ENCODE data around the gene MACROH2A1. TPM values are rescaled to one million over a fixed set of nuclear protein-coding genes. Genes with fewer than 3 reads are reported as not detected.

MACROH2A1 gene
- total RNA-seq, 1 donor from 2014 or later = 119 TPM

DNA sequence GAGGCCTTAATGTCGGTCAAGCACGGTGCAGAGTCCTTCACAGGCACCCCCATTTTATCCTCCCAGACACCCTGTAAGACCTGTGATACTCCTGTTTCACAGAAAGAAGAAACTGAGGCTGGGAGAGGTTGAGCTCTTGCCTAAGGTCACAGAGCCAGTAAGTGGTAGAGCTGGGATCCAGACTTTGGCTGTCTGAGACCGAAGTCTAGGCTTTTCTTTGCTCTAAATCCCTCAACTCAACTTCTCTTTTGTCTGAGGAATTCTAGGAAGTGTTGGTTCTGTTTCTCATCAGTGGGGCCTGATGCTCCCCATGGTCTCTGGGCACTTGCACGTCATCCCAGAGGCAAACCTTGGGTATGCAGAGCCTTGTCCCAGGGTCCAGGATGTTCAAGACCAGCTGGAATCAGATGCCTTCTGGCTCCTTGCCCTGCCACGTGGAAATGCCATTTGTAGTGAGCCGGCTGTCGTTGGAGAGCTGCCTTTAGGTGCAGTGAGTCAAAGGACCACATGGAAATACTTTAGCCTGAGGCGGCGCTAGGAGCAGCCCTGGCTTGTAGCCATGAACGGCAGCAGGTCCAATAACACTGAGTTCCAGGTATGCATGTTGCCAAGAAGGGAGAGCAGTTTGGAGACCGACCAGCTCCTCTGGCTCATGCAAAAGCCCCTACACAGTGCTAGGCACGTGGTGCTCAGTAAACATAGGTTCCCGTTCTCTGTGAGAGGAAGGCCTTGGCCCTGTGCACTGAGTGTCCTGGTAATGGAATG, 38.9 kb upstream of the MACROH2A1 start:
- DNase-seq = peak; percentile 71
- intact Hi-C loops (cut with micrococcal nuclease) = no loop called here
- ATAC-seq = peak; percentile 73

GRCh38 chr5:135437422-135437795, 38.4 kb upstream of the MACROH2A1 start:
- DNase-seq (no peak), ATAC-seq (peak; percentile 14)
- intact Hi-C loops (cut with micrococcal nuclease) = no loop called here

- no peak for ATAC-seq
- intact Hi-C loops (cut with micrococcal nuclease) = no loop called here
Observed at GRCh38 chr5:135436951-135437418, 38.0 kb upstream of the MACROH2A1 start.

DNA sequence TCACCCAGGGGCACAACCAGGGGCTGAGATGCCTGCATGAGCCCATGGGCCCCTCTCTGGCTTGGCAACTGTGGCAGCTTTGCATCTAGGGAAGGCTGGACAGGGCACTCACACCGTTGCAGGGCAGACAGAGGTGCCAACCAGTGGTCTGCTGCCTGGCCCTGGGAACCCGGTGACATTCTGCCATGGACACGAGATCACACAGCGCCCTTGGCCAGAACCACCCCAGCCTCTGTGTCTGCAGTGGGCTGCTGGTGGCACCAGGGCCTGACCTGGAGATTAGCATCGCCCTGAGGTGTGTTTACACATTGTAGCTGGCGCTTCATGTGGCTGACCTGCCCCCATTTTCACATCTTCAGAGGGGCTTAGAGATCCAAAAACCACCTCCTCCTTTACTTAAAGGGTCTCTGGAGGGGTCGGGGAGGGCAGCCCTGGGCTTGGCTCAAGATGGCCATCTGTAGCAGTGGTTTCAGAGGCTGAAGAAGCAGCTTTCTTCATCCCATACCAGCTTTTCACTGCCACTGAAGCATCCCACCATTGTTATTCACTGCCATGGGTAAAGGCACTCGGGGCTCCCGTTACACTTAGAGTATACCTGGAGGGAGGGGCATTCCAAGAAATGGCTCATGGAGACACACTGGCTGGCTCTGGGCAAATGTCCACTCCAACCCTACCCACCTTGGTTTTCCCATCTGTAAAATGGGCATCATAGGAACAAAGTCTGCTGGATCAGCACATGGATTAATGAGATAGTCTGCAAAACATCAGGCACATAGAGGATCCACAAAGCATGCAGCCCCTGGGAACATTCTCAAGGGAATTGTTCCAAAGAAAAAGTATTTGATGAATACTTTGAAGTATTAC, 36.7 kb upstream of the MACROH2A1 start:
- intact Hi-C loops (cut with micrococcal nuclease) = no loop called here
- ATAC-seq (no peak), DNase-seq (no peak)

More at GRCh38 chr5:135436951-135437418, 38.0 kb upstream of the MACROH2A1 start:
- DNase-seq = no peak

GRCh38 chr5:135434591-135435466, 35.8 kb upstream of the MACROH2A1 start:
- ATAC-seq (no peak), DNase-seq (no peak)
- intact Hi-C loops (cut with micrococcal nuclease) = no loop called here

DNA sequence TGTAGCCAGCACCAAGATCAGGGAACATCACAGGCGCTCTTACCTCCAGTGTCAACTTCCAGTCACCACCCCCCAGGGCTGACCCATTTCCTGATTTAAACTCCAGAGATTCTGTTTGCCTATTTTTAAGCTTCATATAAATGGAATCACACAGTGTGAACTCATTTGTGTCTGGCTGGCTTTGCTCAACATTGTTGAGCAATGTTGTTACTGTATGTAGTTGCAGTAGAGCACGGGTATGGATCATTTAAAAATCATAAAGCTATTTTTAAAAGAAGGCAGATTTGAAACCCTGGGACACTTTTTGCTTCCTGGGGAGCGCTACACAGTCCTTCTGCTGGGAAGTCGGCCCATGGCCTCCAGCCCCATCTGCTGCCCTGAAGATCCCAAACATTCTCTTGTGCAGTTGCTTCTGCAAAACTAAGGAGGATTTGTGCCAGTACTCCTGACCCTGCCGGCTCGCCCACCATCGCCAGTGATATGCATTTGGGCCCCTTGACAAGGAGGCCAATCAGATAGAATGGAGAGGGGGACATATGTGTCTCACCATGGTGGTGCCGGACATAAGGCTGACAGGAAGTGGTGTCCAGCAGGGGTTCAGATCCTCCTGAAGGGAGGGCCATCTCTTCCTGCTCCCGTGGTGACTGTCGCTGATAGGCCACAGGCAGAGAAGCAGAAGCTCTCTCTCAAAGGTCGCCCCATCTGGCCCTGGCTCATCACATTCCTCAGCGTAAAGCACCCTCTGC, 34.8 kb upstream of the MACROH2A1 start:
- ATAC-seq = peak; percentile 9
- no peak for DNase-seq
- intact Hi-C loops (cut with micrococcal nuclease) = no loop called here

DNA sequence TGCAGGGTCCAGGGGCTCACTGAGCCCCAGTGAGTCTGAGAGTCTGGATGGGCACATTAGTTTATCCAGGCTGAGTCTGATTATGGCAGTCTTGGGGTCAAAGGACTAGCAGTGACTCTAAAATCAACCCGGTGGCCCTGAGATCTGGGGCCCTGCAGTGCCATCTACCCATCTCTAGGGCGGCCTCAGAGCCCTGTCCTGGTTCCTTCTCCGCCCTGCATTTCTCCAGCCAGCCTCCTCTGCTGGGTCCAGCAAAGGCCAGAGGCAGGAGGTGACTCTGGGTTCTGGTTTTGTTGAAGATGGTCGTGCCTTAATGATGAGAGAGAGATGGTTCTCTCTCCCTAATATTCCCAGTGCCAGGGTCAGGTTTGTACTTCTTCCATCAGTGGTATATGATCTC, 33.1 kb upstream of the MACROH2A1 start:
- DNase-seq (no peak), ATAC-seq (no peak)
- intact Hi-C loops (cut with micrococcal nuclease) = no loop called here

DNA sequence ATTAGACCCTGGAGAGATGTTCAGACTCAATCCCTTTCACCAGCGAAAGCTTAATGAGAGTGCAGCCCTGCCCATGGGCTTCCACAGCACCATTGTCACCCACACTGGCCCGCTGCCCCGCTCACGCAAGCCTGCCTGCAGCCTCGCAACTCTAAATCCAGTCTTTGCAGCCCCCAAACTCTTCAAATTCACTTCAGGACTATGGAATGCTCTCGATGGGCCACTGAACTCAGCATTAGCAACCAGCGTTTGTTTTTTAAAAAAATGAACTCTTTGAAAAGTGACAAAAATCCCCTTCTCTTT, 31.1 kb upstream of the MACROH2A1 start:
- intact Hi-C loops (cut with micrococcal nuclease) = no loop called here
- ATAC-seq (no peak), DNase-seq (no peak)

GRCh38 chr5:135429301-135430134, 30.5 kb upstream of the MACROH2A1 start:
- intact Hi-C loops (cut with micrococcal nuclease) = no loop called here
- ATAC-seq (peak; percentile 93), DNase-seq (peak; percentile 78)

GRCh38 chr5:135428586-135428985, 29.6 kb upstream of the MACROH2A1 start:
- DNase-seq = no peak
- no peak for ATAC-seq
- intact Hi-C loops (cut with micrococcal nuclease) = no loop called here

DNA sequence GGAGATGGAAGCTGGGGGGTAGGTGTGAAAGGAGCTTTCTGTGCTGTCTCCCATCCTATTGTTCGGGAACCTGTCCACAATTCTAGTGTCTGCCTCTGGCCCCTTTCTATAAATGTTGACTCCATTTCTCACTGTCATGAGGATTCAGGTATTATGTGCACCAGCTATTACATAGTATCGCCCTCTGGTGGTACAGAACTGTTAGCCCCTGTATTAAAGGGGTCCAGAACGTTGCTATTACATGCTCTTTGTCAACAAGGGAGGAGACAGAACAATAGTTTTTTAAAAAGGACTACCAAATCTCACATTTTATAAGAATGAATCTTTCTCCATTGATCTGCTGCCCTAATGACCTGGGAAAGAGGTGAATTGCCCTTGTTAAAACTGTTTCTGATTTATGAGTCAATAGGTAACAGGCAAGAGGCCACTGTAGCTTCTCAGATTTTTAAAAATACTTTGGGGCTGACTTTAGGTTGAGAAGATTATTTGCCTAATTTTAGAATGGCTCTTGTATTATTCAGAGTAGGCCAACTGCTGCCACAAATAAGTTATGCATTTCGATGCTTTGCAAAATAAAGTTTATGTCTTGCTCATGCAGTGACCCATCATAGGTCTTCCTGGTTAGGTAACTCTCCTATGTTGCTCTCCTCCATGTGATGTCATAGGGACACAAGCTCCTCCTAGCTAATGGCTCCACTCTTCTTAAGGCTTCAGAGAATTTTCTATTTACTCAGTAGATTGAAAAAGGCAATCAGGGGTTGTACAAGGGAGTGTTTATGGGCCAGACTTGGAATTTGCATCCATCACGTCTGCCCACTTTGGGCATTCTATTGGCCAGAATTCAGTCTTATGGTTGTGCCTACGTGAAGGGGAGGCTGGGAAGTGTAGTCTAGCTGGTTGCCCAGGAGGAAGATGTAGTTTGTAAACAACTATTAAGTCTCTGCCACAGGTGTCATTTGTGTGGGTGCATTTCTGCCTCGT, 27.4 kb upstream of the MACROH2A1 start:
- ATAC-seq = peak; percentile 62
- DNase-seq = no peak
- intact Hi-C loops (cut with micrococcal nuclease) = no loop called here

DNA sequence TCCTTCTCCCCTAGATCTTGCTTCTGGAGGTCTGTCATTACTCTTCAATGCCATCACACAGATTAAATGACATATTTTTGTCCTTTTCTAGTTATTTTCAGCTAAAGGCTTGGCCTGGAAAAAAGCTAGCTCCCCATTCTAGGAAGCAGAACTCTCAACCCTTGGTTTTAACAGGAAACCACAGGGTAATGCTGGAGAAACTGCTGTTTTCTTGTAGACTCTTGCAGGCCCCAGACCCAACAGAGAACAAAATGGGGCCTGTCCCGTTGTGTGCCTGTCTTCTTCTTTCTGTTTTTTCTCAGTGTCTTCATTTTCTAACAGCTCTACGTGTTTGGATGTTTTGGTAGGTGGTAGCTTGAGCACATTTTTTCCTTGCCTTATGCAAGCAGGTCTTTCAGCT, 26.6 kb upstream of the MACROH2A1 start:
- intact Hi-C loops (cut with micrococcal nuclease) = no loop called here
- DNase-seq = no peak
- ATAC-seq = no peak

DNA sequence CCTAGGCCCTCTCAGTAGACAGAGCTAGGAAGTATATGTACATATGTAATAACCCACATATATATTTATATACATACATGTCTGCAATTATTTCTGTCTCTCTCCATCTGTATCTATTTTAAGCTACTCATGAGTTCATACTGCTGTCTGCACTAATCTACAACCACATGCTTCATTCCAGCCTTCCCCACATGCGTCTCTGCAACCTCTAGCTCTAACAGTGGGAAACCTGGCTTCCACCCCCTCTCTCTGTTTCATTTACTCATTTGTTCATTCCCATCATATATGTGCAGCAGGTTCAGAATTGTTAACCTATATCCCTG, 24.8 kb upstream of the MACROH2A1 start:
- peak; percentile 15 for ATAC-seq
- intact Hi-C loops (cut with micrococcal nuclease) = no loop called here
- no peak for DNase-seq

GRCh38 chr5:135423146-135423845, 24.3 kb upstream of the MACROH2A1 start:
- DNase-seq (no peak), ATAC-seq (peak; percentile 17)
- intact Hi-C loops (cut with micrococcal nuclease) = no loop called here

- intact Hi-C loops (cut with micrococcal nuclease) = no loop called here
- DNase-seq = no peak
- no peak for ATAC-seq
Observed at GRCh38 chr5:135422419-135422818, 23.4 kb upstream of the MACROH2A1 start.

DNA sequence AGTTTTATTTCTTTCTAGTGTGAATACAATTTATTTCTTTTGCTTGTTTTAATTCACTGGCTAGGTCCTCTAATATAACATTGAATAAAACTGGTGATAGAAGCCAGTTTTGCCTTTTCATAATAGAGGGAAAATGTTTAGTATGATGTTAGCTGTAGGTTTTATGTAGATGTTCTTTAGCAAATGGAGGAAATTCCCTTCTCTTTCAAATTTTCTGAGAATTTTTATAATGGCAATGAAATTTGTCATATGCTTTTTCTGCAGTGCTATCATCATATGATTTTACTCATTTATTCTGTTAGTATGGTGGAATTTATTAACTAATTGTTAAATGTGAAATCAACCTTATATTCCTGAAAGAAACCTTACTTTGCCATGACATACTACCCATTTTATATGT, 18.1 kb upstream of the MACROH2A1 start:
- no peak for ATAC-seq
- DNase-seq = no peak
- intact Hi-C loops (cut with micrococcal nuclease) = no loop called here

DNA sequence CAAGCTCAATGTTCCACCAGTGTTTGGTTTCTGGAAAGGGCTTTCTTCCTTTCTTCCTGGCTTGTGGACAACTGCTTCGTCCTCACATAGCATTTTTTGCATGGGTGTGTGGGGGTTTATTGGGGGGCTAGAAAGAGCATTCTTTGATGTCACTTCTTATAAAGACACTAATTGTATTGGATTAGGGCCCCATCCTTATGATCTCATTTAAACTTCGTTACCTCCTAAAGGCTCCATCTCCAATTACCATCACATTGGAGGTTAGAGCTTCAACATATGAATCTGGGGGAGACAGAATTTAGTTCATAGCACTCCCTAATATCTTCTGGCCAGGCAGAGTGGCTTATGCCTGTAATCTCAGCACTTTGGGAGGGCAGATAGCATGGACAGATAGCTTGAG, 6.1 kb upstream of the MACROH2A1 start:
- no peak for DNase-seq
- intact Hi-C loops (cut with micrococcal nuclease) = no loop called here
- no peak for ATAC-seq

Measured in left ventricle myocardium superior (tissue), 1 donor.